SKM-1 treated with dmso at 0.1 percent for 144 hours (cell line): ENCODE measurements around the gene FAS.

ENCODE experiments used
- DNase-seq: peaks from one replicate; lab custom pipeline; 2025; ENCODE audit not compliant: unreplicated experiment; lab: John Stamatoyannopoulos, UW

Gene FAS

GRCh38 chr10:88971221-88972061 lies 19.2 kb upstream of the FAS start:
- no peak for DNase-seq

DNA sequence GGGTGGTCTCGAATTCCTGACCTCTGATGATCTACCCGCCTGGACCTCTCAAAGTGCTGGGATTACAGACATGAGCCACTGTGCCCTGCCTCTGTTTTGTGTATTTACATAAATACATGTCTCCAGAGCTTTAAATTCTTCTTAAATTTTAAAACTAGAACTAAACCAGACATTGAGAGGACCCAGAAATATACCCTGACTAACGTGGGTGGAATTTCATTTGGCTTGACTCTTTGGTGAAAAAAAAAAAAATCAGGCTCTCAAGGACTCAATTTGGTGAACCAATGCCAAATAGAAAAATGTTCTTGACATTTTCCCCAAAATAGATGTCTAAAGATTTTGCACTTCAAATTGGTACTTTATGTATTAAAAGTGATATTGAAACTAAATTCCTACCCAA lies 16.6 kb upstream of the FAS start:
- DNase-seq: no peak

DNA sequence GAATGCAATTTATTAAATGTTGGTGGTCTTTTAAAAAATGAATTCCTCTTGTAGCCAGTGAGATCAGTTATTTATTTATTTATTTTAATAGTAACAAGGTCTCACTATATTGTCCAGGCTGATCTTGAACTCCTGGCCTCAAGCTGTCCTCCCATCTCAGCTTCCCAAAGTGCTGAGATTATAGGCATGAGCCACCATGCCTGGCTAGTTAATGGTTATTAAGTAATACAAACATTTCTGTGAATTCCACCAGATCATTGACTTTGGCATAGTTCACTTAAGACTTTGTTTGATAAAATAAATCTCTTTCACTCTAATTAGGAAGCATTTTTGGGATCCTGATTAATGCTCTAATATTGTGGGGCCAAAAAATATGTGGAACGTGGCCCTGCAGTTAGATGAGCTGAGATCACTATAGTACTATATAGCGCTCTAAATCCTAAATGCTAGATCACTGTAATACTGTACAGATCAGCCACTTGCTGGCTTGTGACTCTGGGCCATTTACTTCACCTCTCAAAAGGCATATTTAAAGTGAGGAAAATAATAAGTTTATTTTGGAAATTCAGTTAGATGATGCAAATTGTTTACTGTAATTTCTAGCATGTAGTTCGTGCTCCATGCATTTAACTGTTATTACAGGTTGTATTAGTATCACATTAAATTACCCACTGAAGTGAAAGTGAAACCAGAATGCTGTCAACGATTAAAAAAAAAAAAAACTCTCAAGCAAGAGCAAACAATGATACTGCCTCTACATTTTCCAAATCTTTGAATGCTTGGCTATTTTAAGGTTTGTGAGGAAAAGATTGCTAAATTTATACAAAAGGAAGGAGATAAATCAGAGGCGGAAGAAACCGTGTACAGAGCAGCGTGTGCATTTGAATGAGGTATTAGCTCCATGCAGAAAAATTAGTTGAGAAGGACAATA lies 15.9 kb upstream of the FAS start:
- DNase-seq: no peak

- no peak for DNase-seq
Observed at GRCh38 chr10:88975377-88975720, 15.2 kb upstream of the FAS start.

- no peak for DNase-seq
Observed at GRCh38 chr10:88978463-88978862, 12.1 kb upstream of the FAS start.

- no peak for DNase-seq
Observed at GRCh38 chr10:88979153-88979562, 11.4 kb upstream of the FAS start.

GRCh38 chr10:88979603-88980002 lies 11.0 kb upstream of the FAS start:
- no peak for DNase-seq

DNA sequence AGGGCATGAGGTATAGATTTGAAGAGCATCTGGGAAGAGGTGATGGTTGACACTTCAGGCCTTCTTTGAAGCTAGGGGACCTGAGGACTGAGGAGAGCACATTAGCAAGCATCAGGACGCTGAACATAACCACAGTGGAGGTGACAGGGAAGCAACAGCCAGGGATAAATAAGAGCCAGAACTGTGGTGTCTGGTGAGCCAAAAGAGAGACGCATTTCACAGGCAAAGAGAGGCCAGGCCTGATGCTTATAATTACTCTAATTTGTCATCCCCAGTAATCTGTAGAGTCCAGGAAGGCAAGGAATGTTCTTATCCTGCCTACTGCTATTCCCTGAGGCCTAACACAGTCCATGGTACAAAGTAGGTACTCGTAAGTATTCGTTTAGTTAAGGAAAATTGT lies 10.4 kb upstream of the FAS start:
- DNase-seq: no peak

DNA sequence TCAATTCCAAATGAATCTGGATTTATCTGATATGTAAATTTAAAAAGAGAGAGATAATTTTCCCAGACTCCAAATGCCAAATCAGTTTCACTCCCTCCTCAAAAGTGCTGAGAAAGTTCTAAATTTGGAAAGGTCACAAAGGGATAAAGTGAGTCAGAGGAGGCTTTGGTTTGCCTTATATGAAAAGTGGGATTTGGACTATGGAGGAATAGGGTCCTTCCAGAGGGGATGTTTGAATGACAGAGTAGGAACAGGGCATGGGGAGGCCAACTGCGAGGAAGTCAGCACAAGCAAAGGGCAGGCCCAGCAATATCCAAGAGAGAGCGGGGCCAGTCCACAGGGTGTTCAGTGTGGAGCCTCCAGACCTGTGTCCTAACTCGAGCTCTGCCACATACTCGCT lies 9.8 kb upstream of the FAS start:
- no peak for DNase-seq

- DNase-seq: no peak
Observed at GRCh38 chr10:88981435-88981834, 9.2 kb upstream of the FAS start.

DNA sequence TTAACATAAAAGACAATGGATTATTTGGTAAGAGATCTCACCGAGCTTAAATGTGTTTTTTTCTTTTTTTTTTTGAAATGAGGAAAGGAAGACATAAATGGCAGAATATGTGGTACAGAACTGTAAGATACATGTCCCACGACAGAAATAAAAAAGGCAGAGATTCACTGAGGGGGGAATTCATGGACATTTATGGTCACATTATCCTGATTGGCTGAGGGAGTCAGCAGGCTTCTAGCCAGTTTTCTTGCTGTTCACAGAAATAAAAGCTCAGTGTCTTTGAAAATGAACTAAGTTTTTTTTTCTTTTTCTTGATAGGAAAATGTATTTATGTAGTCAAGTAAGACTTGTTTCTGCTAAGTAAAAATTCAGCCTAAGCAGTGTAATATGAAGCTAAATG lies 8.2 kb upstream of the FAS start:
- no peak for DNase-seq

DNA sequence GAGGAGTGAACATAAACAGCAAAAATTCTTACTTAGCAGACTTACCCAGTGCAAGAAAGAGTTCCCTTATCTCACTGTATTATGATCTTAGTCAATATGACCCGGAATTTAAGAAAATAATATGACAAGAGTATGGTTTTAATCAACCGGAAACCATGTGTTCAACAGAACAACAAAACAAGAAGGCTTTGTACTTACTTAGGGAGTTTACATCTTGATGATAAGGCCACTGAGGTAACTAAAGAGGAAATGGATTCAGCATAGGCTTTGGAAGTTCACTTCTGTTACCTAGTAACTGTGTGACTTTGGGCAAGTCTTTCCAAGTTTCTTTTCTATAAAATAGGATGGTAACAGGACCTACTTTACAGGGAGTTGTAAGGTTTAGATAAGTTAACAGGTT lies 7.4 kb upstream of the FAS start:
- DNase-seq: no peak

DNA sequence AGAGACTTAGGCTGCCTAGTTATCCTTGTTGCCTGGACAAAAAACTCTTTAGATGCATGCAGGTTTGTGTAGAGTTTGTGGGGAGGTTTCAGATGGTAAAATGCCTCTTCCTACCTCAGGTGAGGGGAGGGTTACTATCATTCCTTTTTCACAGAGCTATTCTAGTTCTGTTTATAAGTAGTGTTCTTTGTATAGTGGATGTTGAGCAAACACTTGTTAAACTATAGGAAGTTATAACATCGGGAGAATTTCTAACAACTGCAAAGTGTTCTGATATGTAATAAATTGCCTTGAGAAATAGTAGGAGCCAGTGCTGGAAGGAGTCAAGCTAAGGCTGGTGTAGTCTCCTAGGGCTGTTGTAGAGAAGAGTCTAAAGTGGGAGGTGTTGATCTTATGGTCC lies 6.7 kb upstream of the FAS start:
- no peak for DNase-seq

DNA sequence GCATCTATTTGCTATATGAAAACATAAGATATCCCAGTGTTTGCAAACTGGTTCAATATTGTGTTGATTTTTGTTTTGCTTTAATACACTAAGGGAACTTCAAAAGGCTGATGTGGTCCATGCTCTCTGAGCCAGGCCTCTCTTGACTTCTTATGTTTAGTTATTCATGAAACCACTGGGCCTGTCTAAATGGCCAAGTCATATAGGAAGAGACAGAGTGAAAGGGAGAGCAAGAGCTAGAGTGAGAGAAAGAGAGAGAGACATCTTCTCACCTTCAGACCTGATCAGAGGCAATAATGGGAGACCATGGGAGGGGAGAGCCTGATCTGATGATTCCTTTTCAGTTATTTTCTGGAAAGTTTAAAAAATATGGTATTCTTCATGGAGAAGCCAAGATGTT lies 6.1 kb upstream of the FAS start:
- DNase-seq: no peak

DNA sequence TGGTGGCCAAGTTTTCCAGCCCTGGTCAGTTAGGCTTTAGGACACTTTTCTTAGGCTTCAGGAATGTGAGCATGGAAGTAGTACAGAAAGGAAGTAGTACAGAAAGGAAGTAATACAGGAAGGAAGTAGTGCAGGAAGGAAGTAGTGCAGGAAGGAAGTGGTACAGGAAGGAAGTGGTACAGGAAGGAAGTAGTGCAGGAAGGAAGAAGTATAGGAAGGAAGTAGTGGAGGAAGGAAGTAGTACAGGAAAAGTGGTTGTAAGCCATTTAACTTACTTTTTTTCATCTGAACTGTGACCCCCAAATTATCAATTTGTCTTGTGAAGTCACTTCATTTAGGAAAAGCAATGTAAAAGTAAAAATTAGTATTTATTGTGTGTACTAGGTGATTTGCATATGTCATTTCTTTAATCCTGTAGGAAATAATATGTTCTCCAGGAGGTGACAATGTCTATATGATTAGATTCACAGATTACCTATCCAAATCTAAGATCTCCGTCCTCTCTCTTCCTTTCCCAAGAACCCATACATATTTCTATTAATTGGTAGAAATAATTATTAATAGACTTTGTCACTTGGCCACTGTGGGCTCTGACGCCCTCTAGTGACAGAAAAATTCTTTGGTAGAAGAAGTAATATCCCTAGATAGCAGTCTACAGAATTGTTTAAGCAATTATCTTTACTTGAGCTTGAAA lies 3.9 kb upstream of the FAS start:
- no peak for DNase-seq

DNA sequence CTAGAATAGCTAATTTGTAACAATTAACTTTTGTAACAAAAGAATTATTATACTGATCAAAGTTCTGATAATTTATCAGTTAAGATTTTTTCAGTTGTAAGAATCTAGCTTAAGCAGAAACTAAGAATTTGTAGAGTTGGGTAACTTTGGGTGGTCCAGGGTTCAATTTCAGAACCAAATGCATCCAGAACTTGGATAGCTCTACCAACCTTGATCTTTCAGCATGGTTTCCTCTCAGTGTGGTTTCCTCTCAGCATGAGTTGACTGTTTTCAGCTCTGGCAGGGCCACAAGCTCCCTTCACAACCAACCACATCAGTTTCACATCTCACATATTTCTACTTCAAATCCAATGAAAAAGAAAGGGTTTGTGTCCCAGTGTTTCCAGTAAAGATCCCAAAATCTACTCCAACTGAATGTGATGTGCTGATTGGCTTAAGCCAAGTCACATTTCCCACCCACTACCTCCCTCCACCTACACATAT lies 3.3 kb upstream of the FAS start:
- no peak for DNase-seq

- DNase-seq: no peak
Observed at GRCh38 chr10:88987840-88988239, 2.8 kb upstream of the FAS start.

DNA sequence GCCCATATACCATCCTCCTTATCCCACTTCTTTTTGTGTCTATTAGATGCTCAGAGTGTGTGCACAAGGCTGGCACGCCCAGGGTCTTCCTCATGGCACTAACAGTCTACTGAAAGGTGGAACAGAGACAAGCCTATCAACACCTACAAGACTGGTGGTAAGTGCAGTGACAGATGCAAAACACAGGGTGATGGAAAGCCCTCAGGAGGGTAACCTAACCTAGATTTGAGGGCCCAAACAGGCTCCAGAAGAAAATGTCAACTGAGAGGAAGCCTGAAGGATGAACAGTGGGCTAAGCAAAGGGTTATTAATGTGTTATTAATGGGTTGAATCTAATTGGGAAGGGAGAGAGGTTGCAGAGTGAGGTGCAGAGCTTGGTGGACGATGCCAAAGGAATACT lies 1.2 kb upstream of the FAS start:
- no peak for DNase-seq

DNA sequence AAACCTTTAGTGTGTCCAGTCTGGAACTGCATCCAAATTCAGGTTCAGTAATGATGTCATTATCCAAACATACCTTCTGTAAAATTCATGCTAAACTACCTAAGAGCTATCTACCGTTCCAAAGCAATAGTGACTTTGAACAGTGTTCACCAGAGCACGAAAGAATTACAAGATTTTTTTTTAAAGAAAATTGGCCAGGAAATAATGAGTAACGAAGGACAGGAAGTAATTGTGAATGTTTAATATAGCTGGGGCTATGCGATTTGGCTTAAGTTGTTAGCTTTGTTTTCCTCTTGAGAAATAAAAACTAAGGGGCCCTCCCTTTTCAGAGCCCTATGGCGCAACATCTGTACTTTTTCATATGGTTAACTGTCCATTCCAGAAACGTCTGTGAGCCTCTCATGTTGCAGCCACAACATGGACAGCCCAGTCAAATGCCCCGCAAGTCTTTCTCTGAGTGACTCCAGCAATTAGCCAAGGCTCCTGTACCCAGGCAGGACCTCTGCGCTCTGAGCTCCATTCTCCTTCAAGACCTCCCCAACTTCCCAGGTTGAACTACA lies 694 bp upstream of the FAS start:
- no peak for DNase-seq

DNA sequence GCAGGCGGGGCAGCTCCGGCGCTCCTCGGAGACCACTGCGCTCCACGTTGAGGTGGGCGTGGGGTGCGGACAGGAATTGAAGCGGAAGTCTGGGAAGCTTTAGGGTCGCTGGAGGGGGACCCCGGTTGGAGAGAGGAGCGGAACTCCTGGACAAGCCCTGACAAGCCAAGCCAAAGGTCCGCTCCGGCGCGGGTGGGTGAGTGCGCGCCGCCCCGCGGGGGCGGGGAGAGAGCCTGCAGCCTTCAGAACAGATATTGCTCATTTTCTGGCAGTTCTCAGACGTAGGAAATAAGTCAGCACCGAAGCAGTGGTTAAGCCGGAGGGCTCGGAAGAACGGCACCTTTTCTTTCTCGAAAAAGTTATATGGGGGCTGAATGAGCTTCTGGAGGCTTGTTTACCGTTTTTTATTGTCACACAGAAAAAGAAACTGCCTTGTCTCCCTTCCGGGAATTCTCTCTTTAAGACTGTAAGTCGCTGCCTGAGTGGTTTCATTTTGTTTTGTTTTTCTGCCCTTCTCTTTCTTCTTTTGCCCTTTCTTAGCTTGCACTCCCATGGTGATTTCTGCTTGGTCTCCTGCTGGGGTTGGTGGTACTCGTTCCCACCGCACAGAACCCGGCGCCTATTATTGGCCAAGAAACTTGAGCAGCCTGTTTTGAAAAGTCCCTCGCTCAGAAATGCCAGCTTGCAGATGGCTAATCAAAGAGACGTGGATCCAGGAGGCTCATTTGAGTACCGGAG lies 732 bp downstream of the FAS start:
- DNase-seq: peak; percentile 51

- DNase-seq: peak; percentile 30
Observed at GRCh38 chr10:88991899-88992320, 1.3 kb downstream of the FAS start.
